PC-9 (cell line): ENCODE measurements around the gene ZYG11A.

ENCODE experiments used
- CTCF ChIP-seq: fragments of 200-600 bp; sonication (generic); conservative IDR thresholded peaks from 2 replicates; pipeline ENCODE4 v1.6.1; 2017; ENCODE audit warnings: mixed run types, antibody characterized with exemption, mild to moderate bottlenecking, moderate library complexity
- EZH2 ChIP-seq: fragments of 200-600 bp; sonication (generic); IDR thresholded peaks from 2 replicates; pipeline ENCODE4 v1.8.0; 2017; ENCODE audit warnings: antibody characterized with exemption, low read depth

GRCh38 chr1:52944566-52944965 is 102.0 kb downstream of the ZYG11A start:
- TF ChIP-seq CTCF: no peak
- no peak for TF ChIP-seq EZH2
